A204.1 (cell line): ENCODE results near the gene CCND2.

ENCODE experiments used
- FAIRE-seq: peaks from 2 replicates; lab custom pipeline; 2012; peaks lifted over from hg19 to GRCh38; lab: Jason Lieb, UNC

The CCND2 gene

DNA sequence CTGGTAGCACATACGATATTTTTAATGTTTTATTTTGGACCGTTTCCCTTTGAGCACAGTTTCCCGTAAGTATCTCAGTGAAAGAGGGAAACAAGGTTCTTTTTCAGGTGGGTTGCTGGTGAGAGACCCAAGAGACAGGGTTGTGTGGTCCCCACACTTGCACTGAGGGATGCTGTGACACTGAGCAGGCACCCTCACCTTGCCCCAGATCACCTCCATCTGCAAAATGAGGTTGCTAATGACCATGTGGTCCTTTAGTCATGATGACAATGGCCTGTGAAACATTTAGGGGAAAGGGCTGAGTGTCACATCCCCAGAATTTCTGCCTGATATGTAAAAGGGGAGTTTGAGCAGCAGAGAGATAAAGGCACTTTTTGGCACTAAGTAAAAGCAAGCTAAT, 4.3 kb downstream of the CCND2 start:
- no peak for FAIRE-seq

DNA sequence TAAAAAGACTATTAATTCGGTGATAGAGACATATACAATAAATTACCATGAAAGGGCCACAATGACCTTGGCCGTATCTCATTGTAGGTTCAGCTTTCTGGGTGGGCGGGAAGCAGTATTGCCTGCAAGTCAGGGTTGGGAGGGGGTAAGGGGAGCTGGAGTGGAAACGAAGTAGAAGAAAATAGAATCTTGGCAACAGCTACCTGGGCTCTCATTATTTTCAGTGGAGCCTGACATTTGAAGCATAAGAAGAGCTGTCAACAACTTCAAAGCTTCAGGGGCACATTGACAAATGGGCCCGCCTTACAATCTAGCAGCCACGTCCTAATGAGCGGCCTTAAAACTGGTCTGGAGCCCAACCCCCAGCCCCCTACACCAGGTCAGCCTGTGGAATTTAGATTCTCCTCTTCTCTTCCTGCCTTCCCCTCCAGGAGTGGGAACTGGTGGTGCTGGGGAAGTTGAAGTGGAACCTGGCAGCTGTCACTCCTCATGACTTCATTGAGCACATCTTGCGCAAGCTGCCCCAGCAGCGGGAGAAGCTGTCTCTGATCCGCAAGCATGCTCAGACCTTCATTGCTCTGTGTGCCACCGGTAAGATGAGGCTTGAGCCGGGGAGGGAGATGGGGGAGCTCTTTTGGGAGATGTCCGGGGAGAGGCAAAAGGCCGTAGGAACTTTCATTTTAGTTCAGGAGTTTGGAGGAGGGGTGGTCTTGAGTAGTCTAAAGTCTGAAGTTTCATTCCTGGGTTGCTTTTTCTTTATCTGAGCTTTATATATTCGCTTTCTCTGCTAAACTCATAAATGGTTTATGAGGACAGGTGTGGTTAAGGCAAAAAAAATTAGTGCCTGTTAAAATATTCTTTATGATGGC, 5.0 kb downstream of the CCND2 start:
- no peak for FAIRE-seq

DNA sequence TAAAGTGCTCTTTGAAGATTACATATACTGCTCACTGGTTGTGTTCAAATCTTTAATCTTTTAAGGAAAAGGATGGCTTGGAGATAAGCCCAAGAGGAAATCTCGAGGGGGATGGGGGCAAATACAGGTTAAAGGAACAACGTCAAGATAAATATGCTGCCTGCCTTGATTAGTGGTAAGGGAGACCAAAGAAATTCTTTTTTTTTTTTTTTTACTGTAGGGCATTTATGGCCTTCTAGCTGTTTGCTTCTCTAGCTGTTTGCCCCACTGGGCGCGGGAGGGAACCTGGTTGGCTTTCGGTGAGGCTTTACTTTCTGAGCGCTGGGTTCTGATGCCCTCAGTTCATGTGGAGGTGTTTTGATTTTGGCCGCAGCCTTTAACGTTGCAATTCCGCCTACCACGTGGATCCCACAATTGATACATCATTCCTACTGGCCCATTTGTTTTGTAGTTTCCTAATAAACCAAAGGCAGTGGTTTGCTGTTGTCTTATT, 5.7 kb downstream of the CCND2 start:
- FAIRE-seq = no peak

DNA sequence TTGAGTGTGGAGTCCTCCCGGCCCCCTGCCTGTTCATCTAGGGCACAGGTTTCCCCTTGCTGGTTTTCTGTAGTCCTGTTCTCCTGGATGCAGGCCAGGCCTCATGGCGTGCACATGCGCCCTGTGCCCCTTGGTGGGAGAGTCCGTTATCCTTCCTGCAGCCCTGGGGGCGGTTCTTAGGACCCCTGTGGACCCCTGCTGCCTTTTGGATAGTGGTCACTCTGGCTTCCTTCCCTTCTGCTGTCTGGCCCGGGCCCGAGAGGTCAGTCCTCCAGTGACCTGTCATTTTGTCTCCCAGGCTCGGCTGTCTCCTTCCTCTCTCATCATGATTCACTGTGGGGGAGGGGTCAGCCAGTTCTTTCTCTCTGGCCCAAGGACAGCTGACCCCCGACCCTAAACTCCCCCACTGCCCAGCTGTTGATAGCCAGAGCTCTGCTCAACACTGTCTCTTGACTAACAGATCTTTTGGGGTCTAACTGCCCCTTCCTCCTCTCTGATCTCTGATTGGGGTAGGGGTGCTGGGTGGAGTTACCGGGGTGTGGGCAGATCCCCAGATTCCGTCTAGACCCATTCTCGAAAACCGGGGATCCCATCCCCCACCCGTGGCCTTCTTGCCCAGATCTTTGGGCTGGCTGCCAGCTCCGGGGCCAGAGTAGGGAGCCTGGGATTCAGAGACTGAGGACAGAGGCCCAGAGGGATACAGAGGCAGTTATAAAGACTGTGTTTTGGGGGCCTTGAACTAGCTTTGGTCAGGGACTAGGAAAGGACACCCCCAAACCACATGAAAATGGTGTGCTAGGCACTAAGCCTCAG, 7.0 kb downstream of the CCND2 start:
- FAIRE-seq = no peak

DNA sequence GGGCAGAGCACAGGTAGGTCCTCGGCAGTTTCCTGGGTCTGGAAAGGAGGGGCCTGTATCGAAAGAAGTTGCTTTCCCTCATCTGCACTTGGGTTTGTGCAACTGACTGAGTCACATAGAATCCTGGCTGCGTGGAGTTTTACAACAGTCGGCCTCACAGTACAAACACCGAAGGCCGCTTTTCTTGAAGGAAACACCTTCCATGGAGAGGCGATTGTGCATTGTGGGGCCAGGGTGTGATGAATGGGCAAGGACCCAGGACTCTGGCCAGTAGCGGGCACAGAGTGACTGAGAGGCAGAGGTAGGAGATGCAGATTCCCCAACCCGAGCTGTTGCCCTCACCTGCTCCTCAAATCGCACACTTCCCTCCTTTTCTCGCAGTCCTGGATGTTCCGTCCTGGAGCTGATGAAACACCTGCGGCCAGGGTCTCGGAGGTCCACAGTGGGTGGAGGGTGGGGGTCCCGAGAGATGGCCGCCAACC, 7.7 kb downstream of the CCND2 start:
- FAIRE-seq = no peak

DNA sequence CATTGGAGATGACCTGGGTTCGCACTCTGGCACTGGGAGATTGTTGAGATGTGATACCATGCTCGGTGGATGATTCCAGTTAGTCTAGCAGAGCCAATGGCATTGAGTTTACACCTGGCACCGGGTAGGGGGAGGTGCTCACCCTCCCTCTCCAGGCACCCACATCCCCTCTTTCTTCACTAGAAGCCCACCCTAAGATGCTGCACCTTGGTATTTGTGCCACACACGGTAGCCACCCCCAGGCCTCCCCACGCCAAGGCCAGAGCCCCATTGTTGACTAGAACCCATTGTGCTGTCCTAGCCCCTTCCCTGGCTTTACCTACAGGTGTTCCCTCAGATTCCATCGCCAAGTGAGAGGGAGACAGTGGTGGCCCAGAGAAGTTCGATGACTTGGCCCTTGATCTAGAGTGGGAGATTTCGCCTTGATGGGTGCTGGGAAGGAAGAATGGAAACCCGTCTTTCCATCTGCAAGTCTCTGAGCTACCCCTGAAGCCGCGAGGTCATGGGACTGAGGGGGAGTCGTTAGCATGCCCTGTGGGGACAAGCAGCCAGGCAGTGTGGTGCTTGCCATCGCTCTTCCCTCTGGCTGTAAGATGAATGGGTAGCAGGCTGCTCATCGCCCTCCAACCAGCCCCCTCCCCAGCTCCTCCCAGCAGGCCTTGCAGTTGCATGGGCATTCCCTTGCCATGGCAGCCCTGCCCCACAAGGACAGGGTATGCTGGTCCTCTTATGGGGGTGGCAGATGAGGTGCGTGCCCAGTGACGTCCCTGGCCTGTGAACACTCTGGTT, 8.7 kb downstream of the CCND2 start:
- FAIRE-seq = no peak

DNA sequence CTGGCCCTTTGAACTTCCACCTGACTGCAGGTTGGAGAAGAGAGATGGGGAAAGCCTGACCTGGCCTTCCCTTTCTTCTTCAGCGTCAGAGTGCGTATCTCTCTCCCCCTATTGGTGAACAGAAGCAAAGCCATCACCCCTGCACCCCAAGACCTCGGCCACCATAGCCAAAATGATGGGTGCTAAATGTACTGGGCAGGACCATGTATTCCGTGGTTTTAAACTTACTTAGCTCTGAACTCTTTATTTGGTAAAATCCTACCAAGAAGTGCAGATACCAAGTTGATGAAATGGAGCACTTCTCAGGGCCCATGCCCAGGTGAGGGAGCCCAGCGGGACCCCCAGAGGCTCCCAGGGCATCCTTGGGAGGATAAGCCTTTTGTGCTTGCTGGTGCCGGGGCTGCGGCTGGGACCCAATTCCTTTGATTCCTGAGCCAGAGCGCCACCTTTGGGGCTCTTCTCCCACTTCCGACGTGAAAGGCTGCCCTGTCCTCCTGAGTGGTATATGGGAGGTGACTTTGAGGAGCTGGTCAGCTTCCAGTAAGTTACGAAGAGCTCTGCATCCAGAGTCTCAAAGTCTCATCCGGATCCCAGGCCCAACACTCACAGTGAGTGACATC, 9.4 kb downstream of the CCND2 start:
- no peak for FAIRE-seq

DNA sequence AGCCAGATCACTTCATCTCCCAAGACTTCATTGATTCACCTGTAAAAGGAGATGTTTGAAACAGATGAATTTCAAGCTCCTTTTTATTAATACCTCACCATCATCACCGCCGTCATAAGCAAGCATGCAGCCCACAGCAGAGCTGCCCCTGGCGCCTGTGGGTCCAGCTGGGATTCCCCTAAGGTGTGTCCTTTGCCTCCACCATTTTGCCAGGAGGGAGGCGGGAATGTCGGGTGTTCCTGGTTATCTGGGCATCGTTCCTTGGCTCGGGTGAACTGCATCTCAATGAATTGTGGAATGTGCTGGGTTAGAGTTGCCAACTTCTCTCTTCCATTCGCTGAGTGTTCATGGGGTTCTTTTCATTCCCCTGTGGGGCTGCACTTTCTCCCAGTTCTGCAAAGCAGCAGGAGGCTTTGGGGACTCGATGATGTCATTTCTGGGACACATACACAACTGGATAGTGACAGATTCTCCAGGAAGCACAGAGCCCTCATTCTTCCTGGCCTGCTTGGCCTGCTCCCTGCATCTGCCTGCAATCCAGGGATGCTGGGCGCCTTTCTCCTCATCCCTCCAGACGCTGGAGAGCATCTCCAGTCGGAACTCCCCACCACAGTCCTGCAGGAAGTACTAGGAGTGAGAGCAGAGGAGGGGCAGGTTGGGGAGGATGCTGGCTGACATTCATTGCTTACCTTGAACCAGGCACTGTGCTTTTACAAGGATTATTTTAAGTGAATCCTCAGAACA, 10.1 kb downstream of the CCND2 start:
- no peak for FAIRE-seq

DNA sequence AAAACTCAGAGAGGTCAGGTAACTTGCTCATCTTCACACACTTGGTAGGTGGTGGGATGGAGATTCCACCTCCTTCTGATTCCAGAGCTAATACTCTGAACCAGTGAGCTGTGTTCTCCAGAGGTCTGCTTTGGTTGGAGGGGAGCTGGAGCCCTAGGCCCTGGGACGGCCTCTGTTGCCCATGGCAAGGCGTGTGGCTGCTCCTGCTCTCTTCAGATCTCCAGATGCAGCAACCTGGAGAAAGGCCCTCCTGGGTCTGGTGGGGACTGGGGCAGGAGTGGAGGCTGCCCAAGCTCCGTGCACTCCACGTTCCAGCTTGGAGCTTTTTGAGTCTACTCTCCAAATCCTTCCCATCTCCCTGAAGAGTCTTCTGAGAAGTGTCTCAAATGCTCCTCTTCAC, 10.7 kb downstream of the CCND2 start:
- no peak for FAIRE-seq

DNA sequence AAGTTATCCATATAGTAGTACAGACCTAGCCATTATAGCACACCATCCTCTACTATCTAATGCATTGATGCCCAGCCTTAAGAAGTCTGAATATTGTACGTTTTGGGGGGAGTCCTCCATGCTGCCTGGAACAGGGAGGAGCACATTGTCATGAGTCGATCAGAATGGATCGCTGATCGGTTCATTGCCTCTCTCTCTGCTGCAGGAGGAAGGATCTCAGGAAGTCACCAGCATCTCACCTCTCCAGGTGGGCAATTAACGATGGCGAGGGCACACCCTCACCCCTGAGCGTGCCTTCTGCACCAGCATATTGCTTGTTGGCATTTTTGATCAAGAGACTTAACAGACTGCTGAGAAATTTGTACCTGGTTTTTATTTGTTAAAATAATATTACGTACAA, 11.5 kb downstream of the CCND2 start:
- no peak for FAIRE-seq

DNA sequence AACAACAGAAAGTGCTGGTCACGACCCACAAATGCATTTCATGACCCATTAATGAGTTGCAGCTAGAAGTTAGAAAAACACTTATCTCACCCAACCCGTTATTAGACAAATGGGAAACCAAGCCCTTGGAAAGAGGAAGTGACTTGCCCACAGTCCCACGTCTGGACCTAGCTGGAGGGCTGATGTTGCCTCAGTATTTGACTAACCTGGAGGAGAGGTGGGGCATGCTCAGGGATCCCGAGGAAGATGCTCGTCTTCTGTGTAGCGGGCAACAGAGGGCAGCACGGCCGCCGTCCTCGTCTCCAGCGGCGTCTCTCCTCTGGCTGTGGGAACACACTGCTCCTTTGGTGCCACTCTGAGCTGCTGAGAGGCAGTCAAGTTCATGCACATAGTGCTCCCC, 12.7 kb downstream of the CCND2 start:
- FAIRE-seq = no peak

DNA sequence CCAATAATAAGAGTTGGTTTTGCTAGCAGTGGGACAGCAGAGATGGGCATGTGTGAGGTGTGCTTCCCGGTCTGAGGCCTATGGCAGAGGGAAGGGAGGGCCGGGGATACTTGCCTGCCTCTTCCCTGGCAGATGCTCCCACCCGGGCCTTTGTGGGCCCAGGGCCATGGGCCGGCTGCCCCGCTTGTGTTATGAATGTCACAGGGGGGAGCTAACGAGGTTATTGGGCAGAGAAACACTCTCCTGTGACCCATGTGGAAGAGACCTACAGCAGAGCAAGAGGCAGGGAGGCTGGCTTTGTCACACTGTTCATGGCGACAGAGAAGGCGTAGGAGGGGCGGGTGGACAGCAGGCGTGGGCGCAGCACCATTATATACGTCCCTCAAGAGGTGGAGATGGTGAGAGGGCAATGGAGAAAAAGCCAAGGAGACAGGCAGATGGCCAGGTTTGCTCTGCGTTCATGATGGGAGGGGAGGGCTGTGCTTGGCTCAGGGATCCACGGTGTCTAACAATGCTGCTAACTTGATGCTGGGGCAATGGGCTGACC, 13.3 kb downstream of the CCND2 start:
- FAIRE-seq = no peak

DNA sequence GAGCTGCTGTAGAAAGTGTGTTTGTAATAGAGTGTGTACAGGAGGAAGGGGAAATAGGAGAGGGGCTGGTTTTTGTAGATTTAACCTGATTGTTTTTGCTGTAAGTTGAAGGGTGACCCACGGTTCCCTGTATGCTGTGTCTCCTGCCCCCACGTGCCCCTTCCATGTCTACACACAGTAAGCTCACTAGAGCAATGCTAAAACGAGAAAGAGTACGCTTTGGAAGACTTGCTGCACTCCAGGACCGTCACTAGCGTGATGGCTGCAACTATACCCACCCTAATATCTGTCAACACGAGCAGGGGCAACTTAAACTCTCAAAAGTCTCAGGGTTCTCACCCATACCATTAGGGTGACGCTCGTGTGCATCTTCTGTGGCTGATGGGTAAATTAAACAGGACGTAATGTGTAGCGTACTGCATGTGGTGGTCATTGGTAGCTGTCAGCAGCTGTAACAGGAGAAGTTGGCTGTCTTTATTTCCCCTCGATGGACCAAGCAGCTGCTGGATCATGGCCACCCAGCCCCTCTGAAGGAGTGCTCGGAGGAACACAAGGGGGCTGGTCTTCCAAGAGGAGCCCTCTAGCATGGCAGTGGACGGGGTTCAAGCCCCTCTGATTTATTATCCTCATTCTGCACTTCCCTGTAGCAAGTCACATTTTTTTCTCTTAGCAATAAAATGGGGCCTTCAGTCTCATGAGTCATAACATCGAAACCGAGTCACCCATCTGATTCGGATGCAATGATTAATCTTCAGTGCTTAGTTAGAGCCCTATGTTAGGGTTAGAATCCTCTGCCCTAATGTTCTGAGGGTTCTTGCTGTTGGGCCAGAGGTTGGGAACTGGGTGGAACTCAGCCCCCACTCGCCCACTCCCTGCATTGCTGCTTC, 14.0 kb downstream of the CCND2 start:
- no peak for FAIRE-seq

DNA sequence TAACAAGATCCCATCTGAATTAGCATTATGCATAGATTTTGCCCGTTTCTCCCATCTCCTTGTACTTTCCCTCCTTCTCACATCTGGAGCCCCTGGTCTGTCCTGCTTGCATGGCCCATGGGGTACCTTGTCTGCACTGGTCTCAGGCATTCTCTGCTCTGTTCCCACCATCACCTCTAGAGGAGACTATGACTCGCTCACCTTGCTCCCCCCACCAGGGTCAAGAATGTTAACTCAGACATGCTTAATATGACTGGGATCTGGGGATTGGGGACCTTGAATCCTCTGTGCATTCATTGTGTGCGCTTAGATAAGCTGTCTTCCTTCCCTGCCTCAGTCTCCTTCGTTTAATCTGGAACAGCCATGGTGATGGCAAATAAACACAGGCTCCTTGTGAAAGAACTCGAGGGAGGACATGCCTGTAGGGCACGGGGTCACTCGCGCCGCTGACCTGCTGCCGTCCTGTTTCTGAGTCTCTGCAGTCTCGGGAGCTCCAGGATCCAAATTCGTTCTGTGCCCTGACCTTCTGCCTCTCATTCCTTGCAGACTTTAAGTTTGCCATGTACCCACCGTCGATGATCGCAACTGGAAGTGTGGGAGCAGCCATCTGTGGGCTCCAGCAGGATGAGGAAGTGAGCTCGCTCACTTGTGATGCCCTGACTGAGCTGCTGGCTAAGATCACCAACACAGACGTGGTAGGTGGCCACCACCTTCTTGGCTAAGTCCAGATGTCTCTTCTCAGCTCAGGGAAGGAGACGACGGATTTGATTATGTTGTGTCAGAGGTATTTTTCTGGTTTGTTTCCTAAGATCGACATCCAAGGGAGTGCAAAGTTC, 15.0 kb downstream of the CCND2 start:
- FAIRE-seq = no peak

DNA sequence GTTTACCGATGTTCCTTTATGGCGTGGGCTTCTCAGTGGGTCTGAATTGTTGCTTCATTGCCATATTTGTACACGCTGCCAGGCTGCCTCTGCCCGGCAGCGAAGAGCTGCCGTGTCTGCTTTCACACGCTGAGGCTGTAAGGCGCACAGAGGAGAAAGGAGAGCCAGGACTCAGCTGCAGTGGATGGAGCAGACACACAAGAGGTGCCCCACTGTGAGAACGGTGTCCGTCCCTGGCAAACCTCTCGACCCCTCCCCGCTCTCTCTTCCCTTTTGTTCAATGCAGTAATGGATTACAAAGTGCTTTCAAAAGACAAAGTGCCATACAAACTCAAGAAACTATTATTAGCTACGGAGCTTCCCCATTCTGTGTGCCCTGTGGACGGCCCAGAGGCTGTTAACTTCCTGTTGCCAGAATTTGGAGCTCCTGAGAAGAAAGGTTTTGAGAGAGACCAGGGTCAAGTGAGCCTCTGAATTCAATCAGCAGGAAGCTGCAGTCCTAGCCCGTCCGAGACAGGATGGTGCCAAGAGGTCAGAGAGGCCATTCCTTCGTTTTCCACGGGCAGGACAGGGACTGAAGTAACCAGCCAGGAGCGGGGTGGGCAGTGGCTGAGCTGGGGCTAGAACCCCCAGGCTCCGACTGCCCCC, 15.8 kb downstream of the CCND2 start:
- no peak for FAIRE-seq

DNA sequence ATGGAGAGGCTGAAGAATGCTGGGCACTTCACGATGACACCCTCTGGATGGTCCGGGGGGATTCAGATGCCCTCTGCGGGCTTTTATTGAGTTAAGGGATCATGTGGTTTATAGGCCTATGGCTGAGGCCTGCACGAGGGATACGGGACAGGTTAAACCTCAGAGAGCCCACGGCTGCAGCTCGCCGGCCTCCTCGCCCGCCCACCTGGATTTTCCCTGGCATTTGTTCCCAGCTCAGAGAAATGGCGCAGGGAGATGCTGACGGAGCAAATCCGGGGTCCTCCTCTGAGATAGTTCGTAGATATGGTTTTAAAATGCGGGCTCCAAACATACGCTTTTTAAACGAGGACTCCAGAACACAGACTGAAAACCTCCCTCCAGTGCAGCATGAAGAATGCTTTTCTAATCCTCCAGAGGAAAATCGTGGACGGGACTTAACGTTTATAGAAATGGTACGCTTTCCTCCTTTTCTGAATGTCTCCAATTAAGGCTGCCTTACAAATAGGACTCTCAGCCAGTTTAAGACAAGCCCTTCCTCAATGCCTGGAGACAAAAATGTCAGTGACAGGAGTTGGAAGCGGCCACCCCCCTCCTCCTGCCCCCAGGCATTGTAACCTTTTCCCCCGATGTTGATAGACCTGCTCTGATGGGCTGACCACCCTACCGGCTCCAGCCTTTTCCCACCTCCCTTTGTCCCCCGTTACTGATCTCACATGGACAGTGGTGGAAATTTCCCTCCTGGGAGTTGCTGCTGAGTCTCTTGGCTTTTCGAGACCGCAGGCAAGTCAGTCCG, 16.6 kb downstream of the CCND2 start:
- no peak for FAIRE-seq

DNA sequence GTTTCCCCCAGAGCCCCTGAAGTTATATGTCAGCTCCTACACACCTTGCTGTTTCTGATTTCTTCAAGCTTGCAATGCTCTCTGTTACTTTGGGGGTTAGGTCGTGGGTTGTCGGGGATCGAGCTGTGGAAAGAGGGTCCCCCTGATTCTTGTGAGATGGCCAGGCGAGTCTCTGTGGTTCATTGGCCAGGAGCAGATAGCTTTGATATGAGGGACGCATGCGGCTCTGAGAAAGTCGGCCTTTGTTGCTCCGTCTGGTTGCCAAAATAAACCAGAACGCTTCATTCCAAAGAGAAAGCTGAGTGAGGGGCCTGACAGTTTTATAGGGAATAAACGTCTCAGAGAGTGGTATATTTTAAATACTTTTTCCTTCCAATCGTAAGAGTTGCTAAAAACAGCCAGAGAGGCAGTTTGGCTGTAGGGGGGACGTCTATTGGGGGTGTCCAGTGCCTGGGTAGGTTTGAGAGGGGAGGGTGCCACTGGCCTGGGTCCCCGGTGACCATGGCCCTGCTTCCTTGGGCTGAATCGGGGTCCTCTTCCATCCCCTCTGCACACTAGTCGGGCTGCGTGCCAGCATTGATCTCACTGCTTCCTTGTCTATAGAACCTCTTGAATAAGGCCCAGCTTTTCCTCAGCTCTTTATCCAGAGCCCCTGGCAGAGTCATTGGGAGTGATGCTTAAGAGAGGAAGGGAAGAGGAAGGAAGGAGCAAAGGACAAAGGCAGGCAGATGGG, 18.9 kb downstream of the CCND2 start:
- no peak for FAIRE-seq
